GM23248 (cell line): ENCODE measurements around the gene GRIK3.

Source experiments
- EZH2 ChIP-seq: fragments of 200-600 bp; sonication (generic); IDR thresholded peaks from 2 replicates; pipeline ENCODE4 v1.6.1; 2018; ENCODE audit warnings: antibody characterized with exemption, mild to moderate bottlenecking; ENCODE audit not compliant: insufficient read depth, poor library complexity, severe bottlenecking
- EZH2phosphoT487 ChIP-seq: fragments of 200-600 bp; sonication (generic); IDR thresholded peaks from 2 replicates; pipeline ENCODE4 v1.6.1; 2018; ENCODE audit warnings: antibody characterized with exemption, moderate library complexity, mild to moderate bottlenecking, low read depth; ENCODE audit not compliant: insufficient read depth

GRCh38 chr1:36881541-36881940 is 152.8 kb downstream of the GRIK3 start:
- TF ChIP-seq EZH2 (no peak), EZH2phosphoT487 (no peak)
